IPS-15b (cell line): ENCODE data around the gene EEFSEC.

Experiments used
- H3K27me3 ChIP-seq: one replicate; pipeline ENCODE4 v1.6.1; 2013; ENCODE audit warnings: low read length; ENCODE audit not compliant: control insufficient read depth, insufficient read depth
- H3K36me3 ChIP-seq: one replicate; pipeline ENCODE4 v1.6.1; 2013; ENCODE audit warnings: low read length; ENCODE audit not compliant: control insufficient read depth, insufficient read depth
- H3K4me1 ChIP-seq: one replicate; pipeline ENCODE4 v1.6.1; 2013; ENCODE audit warnings: mild to moderate bottlenecking, low read length; ENCODE audit not compliant: control insufficient read depth, insufficient read depth
- H3K4me3 ChIP-seq: one replicate; pipeline ENCODE4 v1.5.1; 2013; ENCODE audit warnings: low read depth, low read length
- H3K9ac ChIP-seq: one replicate; pipeline ENCODE4 v1.6.1; 2013; ENCODE audit warnings: low read depth, mild to moderate bottlenecking, low read length
- H3K9me3 ChIP-seq: one replicate; pipeline ENCODE4 v1.6.1; 2013; ENCODE audit warnings: mild to moderate bottlenecking, low read length; ENCODE audit not compliant: control insufficient read depth, insufficient read depth

EEFSEC gene

GRCh38 chr3:128402998-128403397 lies 249.7 kb downstream of the EEFSEC start:
- Histone ChIP-seq H3K4me3 (no peak overlapping the region), H3K9me3 (no peaks in the 10 kb centered on the region), H3K4me1 (no peaks in the 10 kb centered on the region), H3K9ac (no peak overlapping the region), H3K27me3 (no peaks in the 10 kb centered on the region), H3K36me3 (no peaks in the 10 kb centered on the region)

- Histone ChIP-seq H3K9ac (no peak overlapping the region), H3K36me3 (no peaks in the 10 kb centered on the region), H3K27me3 (no peaks in the 10 kb centered on the region), H3K4me3 (no peak overlapping the region), H3K9me3 (no peaks in the 10 kb centered on the region), H3K4me1 (no peaks in the 10 kb centered on the region)
These were observed 251.2 kb downstream of the EEFSEC start for GRCh38 chr3:128404276-128405068.

- Histone ChIP-seq H3K36me3 (no peaks in the 10 kb centered on the region), H3K9me3 (no peaks in the 10 kb centered on the region), H3K4me3 (no peak overlapping the region), H3K27me3 (no peaks in the 10 kb centered on the region), H3K9ac (no peak overlapping the region), H3K4me1 (no peaks in the 10 kb centered on the region)
These were observed 252.4 kb downstream of the EEFSEC start for GRCh38 chr3:128405554-128406277.

GRCh38 chr3:128407247-128407646 lies 254.0 kb downstream of the EEFSEC start:
- Histone ChIP-seq H3K36me3 (no peaks in the 10 kb centered on the region), H3K4me3 (no peak overlapping the region), H3K9ac (no peak overlapping the region), H3K4me1 (peaks cover under 1% of the 10 kb centered on the region), H3K27me3 (no peaks in the 10 kb centered on the region), H3K9me3 (no peaks in the 10 kb centered on the region)

- no peaks in the 10 kb centered on the region for H3K9me3 ChIP-seq
- H3K9ac ChIP-seq: no peak overlapping the region
- no peaks in the 10 kb centered on the region for H3K36me3 ChIP-seq
- H3K27me3 ChIP-seq: no peaks in the 10 kb centered on the region
- no peak overlapping the region for H3K4me3 ChIP-seq
- peaks cover 4% of the 10 kb centered on the region for H3K4me1 ChIP-seq
These were observed 254.9 kb downstream of the EEFSEC start for GRCh38 chr3:128408012-128408692.

GRCh38 chr3:128408693-128409623 lies 255.7 kb downstream of the EEFSEC start:
- Histone ChIP-seq H3K9me3 (no peaks in the 10 kb centered on the region), H3K36me3 (no peaks in the 10 kb centered on the region), H3K9ac (no peak overlapping the region), H3K4me1 (peaks cover 4% of the 10 kb centered on the region), H3K4me3 (no peak overlapping the region), H3K27me3 (no peaks in the 10 kb centered on the region)

- peak overlapping the region; percentile 37 for H3K9ac ChIP-seq
- peaks cover 4% of the 10 kb centered on the region for H3K4me1 ChIP-seq
- H3K9me3 ChIP-seq: no peaks in the 10 kb centered on the region
- no peaks in the 10 kb centered on the region for H3K27me3 ChIP-seq
- H3K36me3 ChIP-seq: peaks cover 2% of the 10 kb centered on the region
- no peak overlapping the region for H3K4me3 ChIP-seq
These were observed 256.6 kb downstream of the EEFSEC start for GRCh38 chr3:128409624-128410581.

GRCh38 chr3:128410669-128411573 lies 257.6 kb downstream of the EEFSEC start:
- no peaks in the 10 kb centered on the region for H3K27me3 ChIP-seq
- peaks cover 2% of the 10 kb centered on the region for H3K36me3 ChIP-seq
- no peaks in the 10 kb centered on the region for H3K9me3 ChIP-seq
- no peak overlapping the region for H3K4me3 ChIP-seq
- peaks cover 4% of the 10 kb centered on the region for H3K4me1 ChIP-seq
- H3K9ac ChIP-seq: no peak overlapping the region

- Histone ChIP-seq H3K4me3 (no peak overlapping the region), H3K9ac (no peak overlapping the region), H3K4me1 (peaks cover 4% of the 10 kb centered on the region), H3K36me3 (peaks cover 2% of the 10 kb centered on the region), H3K27me3 (no peaks in the 10 kb centered on the region), H3K9me3 (no peaks in the 10 kb centered on the region)
These were observed 258.3 kb downstream of the EEFSEC start for GRCh38 chr3:128411574-128412064.
